ENCODE results near the gene NLK. TPM values are rescaled to one million over a fixed set of nuclear protein-coding genes. Genes with fewer than 3 reads are reported as not detected.

NLK gene
- total RNA-seq, 1 donor from 2014 or later = 14.1 TPM

DNA sequence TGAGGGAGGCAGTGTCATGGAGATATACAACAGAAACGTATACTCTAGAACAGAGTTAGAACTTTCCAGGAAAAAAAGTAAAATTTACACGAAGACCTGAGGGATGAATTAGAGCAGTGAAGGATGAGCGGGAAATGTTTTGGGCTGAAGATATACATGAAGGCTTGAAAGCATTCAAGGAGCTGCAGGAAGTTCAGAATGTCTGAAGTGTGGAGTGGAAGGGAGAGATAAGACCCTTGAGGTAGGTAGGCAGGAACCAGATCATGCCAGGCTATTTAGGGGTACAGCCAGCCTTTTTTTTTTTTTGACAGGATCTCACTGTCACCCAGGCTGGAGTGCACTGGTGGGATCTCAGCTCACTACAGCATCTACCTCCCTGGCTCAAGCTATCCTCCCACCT lies 3.2 kb upstream of the NLK start:
- intact Hi-C loops (cut with micrococcal nuclease) = no loop called here

DNA sequence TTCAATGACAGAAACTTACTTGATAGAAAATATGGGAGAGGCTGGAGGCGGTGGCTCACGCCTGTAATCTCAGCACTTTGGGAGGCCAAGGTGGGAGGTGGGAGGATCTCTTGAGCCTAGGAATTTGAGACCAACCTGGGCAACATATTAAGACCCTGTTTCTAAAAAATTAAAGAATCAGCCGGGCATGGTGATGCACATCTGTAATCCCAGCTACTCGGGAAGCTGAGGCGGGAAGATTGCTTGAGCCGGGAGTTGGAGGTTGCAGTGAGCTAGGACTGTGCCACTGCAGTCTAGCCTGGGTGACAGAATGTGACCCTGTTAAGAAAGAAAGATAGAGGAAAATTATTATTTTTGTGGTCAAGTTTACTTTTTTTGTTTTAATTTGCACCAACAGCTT lies 2.1 kb upstream of the NLK start:
- intact Hi-C loops (cut with micrococcal nuclease) = loop anchor here (2.0 to 10.0 kb wide), 2 partner anchors 274 to 294 kb away; partner anchors contain the start of genes IFT20, TMEM97 and TNFAIP1

DNA sequence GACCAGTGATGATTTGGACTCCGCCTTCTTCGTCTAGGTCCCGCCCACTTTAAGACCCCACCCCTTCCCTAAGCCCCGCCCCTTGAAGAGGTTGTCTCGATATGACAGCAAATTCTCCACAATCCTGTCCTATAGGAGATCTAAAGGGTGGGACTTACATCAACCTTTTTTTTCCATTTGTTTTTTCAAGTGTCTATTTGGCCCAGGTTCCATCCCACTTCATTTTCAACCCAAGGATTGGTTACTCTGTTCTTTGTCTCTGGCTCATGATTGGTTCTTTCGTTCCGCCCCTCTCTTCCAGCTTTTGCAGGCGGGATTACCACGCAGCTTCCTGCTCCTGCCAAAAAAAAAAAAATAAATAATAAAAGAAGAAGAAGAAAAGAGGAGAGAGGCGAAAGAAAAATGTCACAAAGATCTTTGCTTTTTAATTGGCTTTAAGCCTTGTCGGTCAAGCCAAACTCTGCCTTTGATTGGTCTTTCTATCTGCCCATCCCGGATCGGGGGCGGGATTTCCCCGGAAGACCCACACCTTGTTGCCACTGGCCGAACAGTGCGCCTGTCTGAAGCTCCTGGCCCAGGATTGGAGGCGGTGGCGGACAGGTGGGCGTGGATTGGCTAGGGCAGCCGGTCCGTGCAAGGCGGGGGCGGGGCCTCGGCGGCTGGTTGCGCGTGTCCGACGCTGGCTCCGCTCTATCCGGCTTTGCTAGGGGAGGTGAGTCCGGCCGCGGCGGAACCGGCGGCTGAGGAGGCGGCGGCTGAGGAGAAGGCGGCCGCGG lies 1.2 kb upstream of the NLK start:
- intact Hi-C loops (cut with micrococcal nuclease) = loop anchor here (1.0 to 10.0 kb wide), 3 partner anchors 148 to 294 kb away; partner anchors contain the start of genes IFT20, LYRM9, TMEM97 and TNFAIP1

DNA sequence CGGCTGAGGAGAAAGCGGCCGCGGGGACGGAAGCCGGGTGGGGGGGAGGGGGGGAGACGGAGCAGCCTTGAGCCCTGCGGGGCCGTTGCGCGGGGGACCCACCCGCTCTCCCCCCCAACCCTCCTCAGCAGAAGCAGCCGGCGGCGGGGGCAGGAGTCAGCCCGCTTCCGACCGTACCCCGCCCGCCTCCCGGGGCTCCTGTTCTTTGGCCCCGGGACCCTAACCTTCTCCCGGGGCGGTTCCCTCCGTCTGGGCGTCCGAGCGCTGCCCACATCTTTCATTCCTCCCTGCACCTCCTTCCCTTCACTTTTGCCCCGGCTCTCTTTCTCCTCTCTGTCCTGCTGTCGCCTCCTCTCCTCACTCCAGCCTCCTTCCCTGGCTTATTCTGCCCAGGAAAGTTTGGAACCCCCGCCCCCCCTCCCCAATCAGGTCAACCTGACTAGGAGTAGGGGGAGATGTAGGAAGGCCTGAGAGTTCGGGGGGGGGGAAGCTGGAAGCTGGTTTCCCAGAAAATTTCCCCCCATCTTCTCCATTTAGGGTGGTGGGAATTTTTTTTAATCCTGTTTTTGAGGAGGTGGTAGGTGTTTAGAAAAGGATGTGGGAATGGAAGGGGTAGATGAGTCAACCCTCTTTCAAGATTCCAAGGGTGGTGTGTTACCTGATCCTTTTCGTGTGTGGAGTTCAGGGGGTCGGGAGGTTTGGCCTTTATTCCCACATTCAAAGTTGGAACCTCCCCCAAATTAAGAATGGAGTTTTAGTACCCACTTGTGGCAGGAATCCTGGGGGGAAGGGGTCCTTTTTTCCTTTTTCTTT lies 427 bp upstream of the NLK start:
- intact Hi-C loops (cut with micrococcal nuclease) = loop anchor here (1.0 to 10.0 kb wide), 3 partner anchors 149 to 293 kb away; partner anchors contain the start of genes IFT20, LYRM9, TMEM97 and TNFAIP1

DNA sequence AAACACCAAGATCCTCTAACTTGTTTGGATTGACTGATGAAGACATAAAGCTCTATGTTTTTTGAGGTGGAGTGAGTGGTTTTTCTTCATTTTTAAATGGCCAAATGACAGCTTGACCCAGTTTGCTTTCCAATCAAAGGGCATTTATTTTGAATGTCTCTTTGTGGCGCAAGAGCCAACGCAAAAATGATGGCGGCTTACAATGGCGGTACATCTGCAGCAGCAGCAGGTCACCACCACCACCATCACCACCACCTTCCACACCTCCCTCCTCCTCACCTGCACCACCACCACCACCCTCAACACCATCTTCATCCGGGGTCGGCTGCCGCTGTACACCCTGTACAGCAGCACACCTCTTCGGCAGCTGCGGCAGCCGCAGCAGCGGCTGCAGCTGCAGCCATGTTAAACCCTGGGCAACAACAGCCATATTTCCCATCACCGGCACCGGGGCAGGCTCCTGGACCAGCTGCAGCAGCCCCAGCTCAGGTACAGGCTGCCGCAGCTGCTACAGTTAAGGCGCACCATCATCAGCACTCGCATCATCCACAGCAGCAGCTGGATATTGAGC lies 329 bp downstream of the NLK start:
- intact Hi-C loops (cut with micrococcal nuclease) = loop anchor here (10.0 kb wide), 1 partner anchor 272 kb away; the partner anchor contains the start of gene TMEM97

DNA sequence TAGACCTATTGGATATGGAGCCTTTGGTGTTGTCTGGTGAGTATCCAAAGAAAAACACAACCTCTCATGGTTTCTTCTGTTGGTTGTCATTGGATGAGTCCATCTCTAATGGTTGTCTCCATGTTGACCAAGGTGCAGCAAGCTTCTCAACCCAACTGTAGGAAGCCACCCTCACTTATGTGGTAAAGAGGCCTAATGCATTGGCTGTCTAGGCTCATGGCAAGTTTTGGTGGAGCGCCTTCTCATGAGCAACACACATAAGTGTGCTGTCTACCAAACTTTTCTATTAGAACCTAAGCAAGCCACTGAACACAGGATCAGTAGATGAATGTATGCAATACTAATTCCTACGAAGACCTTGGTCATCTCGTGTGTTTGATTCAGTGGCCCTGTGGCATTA lies 819 bp downstream of the NLK start:
- intact Hi-C loops (cut with micrococcal nuclease) = loop anchor here (10.0 kb wide), 1 partner anchor 272 kb away; the partner anchor contains the start of gene TMEM97

DNA sequence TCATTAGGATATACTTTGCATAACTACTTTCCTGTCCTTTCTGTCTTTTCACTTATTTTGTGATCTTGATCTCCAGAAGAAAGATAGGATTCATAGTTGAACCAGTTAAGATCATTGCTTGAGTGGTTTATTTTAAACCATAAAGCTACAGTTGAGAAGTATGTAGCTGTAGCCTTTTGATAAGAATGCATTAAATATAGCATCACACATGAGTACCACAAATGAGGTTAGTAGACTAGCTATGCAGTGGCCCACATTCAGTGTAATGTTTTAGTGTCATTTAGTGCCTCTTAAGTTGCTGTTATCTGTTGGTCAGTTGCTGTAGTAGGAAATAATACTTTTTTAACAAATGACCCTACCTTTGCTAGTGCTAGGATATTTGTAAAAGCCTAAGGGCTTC lies 1.3 kb downstream of the NLK start:
- intact Hi-C loops (cut with micrococcal nuclease) = loop anchor here (10.0 kb wide), 1 partner anchor 271 kb away; the partner anchor contains the start of gene TMEM97

DNA sequence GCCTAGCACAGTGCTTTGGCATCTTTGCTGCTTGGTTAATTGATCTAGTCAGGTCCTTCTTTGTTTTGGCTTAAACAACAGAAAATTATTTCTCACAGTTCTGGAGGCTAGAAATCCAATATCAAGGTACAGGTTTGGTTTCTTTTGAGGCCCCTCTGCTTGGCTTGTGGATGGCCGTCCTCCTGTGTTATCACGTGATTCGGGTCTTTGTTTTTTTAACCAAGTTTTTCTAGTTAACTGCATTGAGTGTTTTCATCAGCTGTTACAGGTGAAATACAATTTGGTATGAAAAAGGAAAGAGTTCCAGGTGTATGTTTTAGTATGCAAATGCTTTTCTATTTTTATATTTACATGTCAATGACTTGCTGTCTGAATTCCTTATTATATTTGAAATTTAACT lies 2.8 kb downstream of the NLK start:
- intact Hi-C loops (cut with micrococcal nuclease) = loop anchor here (10.0 kb wide), 1 partner anchor 269 kb away; the partner anchor contains the start of gene TMEM97

DNA sequence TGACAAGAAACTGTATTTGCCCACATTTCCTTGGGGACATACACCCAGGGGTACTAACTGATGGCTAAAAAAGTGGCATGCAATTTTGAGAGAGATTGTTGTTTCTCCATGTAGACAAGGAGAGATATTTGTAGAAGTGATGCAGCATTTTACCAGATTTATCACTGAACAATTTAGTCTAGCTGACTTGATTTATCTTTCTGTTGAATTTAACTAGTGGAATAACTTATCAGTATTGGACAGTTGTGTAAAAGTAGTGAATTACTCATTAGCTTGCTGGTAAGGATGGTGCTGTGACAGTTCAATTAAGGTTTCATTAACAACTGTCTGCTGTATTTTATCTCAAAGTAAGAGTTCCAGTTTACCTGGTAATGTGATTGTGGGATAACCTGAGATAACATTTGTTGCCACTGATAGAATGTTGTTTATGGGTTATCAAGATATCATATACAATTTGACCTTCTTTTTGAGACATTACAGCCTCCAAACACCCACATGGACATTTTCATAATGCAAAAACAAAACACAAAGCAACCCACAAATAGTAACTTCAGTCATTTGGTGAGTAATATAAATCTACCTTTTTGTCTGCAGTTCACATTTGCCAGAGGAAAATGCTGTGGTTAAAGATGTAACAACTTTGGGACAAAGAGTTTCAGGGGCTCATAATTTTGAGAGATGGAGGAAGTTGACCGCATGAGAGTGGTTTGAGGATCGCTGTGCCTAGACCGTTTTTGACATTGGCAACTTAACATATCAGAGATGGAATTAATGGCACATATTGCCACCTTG lies 3.8 kb downstream of the NLK start:
- intact Hi-C loops (cut with micrococcal nuclease) = loop anchor here (10.0 kb wide), 1 partner anchor 269 kb away; the partner anchor contains the start of gene TMEM97

DNA sequence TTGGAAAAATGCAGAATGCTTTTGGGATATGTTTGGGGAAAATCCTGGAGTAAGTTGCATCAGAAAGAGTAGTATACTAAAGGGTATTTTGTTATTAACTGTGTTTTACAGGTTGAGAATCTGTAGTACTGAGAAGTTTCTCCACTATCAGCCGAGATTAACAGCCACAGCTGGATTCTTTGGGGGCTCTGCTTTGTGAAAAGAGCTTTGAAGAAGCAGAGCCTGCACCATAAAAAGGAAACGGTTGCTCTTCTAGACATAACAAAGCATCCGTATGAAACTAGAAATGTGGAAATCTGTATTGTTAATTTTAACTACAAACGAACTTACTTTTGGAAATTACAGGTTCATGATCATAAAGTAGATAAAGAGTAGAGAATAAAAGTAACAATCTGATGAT lies 5.3 kb downstream of the NLK start:
- intact Hi-C loops (cut with micrococcal nuclease) = loop anchor here (10.0 kb wide), 1 partner anchor 267 kb away; the partner anchor contains the start of gene TMEM97

DNA sequence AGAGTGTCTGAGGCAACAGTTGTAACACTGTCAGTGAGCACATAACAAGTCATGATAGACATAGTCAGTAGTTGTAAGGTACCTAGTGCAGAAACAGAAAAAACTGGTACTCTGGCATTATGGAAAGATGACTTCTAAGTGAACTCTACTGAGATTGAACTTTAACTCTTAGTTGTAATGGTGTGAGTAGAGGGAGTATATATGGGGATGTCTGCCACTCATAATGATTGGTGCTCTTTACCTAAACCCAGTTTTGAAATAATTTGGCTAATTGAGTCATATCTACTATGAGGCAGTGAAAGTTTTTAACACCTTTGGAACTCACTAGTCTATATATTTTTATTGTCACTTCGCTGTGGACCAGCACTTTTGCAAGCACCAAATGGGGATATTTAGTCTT lies 6.6 kb downstream of the NLK start:
- intact Hi-C loops (cut with micrococcal nuclease) = loop anchor here (10.0 kb wide), 1 partner anchor 266 kb away; the partner anchor contains the start of gene TMEM97

DNA sequence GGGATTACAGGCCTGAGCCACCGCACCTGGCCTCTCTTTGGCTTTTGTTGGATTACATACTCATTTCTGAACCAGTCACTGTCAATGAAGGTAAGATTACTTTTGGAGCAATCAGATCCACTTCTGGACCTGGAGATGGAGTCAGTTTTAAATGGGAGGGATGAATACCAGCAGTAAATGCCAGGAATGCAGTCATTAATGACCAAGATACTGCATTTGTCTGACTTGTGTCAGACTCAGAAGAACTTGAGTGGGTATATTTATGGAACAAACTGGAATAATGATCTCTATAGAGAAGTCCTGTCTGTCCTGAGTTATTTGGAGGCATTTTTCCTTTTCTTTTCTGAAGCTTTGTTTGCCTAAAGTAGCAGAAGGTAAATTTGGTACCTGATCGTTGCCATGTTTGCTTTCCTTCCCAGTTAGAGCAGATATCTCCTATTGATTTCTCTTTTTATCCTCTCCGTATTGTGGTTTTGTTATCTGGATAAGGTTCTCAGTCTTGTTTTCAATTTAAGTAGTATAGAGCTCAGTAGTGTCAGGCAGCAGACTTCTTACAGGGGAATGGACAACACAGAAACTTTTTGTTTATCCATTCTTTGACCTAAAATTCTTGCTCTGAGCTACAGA lies 10.7 kb downstream of the NLK start:
- intact Hi-C loops (cut with micrococcal nuclease) = no loop called here

DNA sequence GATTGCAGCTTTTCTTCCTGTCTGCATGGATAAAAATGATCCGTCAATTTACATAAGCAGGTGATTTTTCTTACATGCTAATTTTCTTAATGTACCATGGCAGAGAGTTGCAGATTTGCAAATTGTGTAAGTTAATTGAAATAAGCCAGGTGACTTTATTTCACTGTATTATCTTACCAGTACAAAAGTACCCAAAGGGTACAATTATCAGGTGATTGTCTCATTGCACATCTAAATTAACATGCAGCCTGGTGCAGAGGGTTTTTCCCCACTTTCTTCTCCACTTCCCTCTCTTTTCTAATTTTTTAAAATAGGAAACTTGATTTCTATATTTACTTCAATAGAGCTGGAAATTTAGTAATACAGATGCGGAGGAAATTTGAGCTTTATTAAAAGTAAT lies 11.2 kb downstream of the NLK start:
- intact Hi-C loops (cut with micrococcal nuclease) = no loop called here

DNA sequence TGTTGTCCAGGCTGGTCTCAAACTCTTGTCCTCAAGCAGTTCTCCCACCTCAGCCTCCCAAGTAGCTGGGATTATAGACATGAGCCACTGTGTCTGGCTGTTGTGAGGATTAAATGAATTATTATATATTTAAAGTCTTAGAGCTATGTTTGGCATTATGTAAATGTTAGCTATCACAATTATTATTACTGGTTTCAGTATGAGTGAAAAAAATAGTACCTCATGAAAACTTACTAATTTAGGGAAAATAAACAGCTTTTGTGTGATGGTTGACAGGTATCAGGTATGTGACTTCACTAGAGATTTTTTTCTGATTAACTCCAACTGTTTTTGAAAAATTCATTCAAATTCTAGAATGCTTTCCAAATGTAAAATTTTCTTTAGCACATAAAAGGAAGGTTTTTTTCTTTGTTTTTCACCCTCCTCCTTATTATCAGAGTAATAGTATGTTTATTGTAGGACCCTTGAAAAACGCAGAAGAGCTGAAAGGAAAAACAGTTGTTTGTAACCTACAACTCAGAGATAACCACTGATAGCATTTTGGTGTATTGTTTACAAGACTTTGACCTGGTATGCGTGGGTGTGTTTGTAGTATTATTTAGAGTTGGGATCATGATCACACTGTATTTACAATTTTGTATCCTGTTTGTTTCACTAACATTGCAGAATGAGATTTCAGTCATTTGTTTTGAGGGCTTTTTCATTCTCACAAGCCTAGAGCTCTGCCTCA lies 13.2 kb downstream of the NLK start:
- intact Hi-C loops (cut with micrococcal nuclease) = no loop called here

DNA sequence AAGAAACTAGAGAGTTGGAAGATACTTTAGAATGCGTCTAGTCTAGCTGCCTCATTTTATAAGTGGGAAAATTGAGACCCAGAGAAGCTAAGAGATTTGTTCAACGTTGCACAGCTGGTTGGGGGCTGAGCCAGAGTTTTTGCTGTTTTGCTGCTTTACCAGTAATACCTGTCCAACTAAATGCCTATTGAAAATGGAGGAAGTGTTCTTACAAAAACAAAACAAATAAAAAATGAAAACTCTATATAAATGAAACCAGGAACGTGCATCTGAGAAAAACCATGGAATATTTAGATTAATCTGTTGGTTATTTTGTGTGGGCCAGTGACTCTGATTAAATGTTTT lies 13.8 kb downstream of the NLK start:
- intact Hi-C loops (cut with micrococcal nuclease) = no loop called here

DNA sequence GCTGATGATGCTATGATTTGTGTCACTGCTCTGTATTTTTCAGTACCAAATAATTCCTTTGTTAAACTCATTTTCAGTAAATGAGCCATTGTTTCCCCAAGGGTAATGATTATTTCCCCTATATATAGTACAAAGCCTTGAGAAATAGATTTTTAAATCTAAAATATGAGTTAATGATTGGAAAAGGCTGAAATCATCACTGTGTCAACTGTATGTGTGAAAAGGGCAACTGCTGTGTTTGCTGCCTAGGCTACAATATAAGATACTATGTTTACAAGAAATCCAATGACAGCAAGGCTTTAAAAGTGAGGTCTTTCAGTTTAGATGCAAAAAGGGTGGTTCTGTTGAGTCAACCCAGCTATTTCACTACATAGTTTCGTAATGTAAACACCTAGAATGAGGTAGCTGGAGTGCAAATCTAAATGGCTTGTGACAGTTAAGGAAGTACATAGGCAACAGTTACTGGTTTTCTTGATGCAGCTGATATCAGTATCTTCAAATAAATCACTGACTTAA lies 15.3 kb downstream of the NLK start:
- intact Hi-C loops (cut with micrococcal nuclease) = no loop called here

DNA sequence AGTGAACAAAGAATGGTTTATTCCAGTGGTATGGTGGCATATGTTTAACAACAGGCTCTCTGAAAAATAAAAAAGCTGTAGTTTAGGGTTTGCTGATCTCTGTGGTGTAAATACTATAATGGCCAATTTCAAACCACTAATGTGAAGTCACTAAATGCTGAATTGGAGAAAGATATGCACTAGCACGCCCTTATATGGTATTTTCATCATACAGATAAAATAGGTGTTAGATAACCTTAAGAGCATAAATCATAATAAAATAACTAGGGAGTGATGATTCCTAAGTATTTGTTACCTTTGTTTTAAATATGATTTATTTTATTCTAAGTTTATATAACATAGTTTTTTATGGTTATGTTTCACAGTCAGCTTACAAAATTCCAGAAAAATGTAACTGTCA lies 17.2 kb downstream of the NLK start:
- intact Hi-C loops (cut with micrococcal nuclease) = no loop called here

DNA sequence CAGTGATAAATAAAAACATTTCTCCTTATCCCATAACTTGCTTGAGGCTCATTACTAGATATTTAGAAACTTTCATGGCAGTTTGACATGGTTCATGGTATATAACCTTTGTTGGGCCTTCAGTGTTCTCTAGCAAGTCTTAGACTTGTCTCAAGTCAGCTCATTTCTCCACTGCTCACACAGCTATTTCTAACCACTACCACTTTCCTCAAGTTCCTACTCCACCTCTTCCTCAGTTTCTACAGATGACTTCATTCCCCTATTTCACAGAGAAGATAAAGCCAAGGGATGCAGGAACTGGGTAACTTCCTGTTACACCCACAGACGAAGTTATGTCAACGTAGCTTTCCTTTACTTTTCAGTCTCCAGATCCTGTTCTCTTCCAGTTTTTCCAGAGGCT lies 23.2 kb downstream of the NLK start:
- intact Hi-C loops (cut with micrococcal nuclease) = no loop called here

DNA sequence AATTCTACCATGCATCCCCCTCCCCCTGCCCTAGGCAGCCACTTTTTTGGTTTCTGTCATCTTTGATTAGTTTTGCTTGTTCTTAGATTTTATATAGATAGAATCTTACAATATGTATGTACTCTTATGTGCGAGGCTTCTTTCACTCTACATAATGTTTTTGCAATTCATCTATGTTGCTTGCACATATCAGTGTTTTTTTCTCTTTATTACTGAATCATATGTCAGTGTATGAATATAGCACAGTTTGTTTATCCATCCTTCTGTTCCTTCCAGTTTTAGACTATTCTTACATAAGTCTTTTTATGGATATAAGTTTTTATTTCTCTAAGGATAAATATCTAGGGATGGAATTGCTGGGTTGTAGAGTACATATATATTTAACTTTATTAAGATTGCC lies 26.6 kb downstream of the NLK start:
- intact Hi-C loops (cut with micrococcal nuclease) = no loop called here
